Panc1 (cell line): Measurements from ENCODE around the gene PLA2G4F.

ENCODE experiments used
- CTCF ChIP-seq: fragments of 450-650 bp; IDR thresholded peaks from 2 replicates; pipeline ENCODE4 v1.5.1; 2017; ENCODE audit warnings: mild to moderate bottlenecking
- POLR2AphosphoS5 ChIP-seq: IDR thresholded peaks from 2 replicates; pipeline ENCODE4 v1.6.1; 2012; ENCODE audit warnings: mild to moderate bottlenecking, low read depth, low read length, moderate library complexity
- REST ChIP-seq, 2 experiments: IDR thresholded peaks; 2 replicates each; pipeline ENCODE4 v1.6.1; 2011 to 2012; ENCODE audit warnings: low read depth in 2 of 2, control low read depth in 1 of 2, low read length in 1 of 2, mild to moderate bottlenecking in 1 of 2, moderate library complexity in 1 of 2; ENCODE audit not compliant: insufficient read depth in 1 of 2
- SIN3A ChIP-seq: IDR thresholded peaks from 2 replicates; pipeline ENCODE4 v1.6.1; 2012; ENCODE audit warnings: low read depth, mild to moderate bottlenecking, low read length, moderate library complexity, borderline replicate concordance; ENCODE audit not compliant: insufficient read depth
- TCF7L2 ChIP-seq: IDR thresholded peaks from 2 replicates; pipeline ENCODE4 v1.6.1; 2011; ENCODE audit warnings: mild to moderate bottlenecking, low read depth, low read length, inconsistent platforms

GRCh38 chr15:42153874-42154211 is 2.6 kb downstream of the PLA2G4F start:
- TF ChIP-seq CTCF (no peak), REST (IDR thresholded peaks at IDR 0.05; ENCODE audit: insufficient read depth in 1 of 2, low read depth in 2 of 2, low read length in 1 of 2) (no peak), POLR2AphosphoS5 (no peak), TCF7L2 (no peak), SIN3A (no peak)
